SK-N-SH (cell line): ENCODE results near the gene FEV. TPM values are rescaled to one million over a fixed set of nuclear protein-coding genes. Genes with fewer than 3 reads are reported as not detected.

Source experiments
- CTCF ChIA-PET: fragments of 300-600, 350-600 bp; formaldehyde crosslinking; extraction: SDS; loops from one replicate; lab custom pipeline; 2021; lab: Yijun Ruan, JAX
- POLR2A ChIA-PET: fragments of 350-600 bp; sonication (Branson Sonifier 250); formaldehyde crosslinking; extraction: SDS; loops from one replicate; lab custom pipeline; 2020; ENCODE audit warnings: antibody characterized with exemption, inconsistent platforms; lab: Yijun Ruan, JAX
- DNase-seq: peaks from one replicate; pipeline ENCODE4 v3.0.0; 2012
- H2AFZ ChIP-seq: fragments of 200-600 bp; sonication (generic); 2 replicates; pipeline ENCODE4 v1.8.1; 2016; ENCODE audit warnings: antibody characterized with exemption, mild to moderate bottlenecking, low read depth
- H3F3A ChIP-seq: fragments of 200-600 bp; sonication (generic); replicated peaks from 2 replicates; pipeline ENCODE3; 2016; ENCODE audit warnings: antibody characterized with exemption, mild to moderate bottlenecking; ENCODE audit not compliant: insufficient read depth
- H3K27ac ChIP-seq, 2 experiments: fragments of 200-500 bp in 1 of 2; fragments of 200-600 bp in 1 of 2; sonication (Bioruptor generic) in 1 of 2; sonication (generic), shearing (Covaris generic) in 1 of 2; 2 replicates each; pipeline versions ENCODE4 v1.5.1 to v1.6.1; 2014 to 2016; ENCODE audit warnings: low read depth in 2 of 2, inconsistent platforms in 1 of 2, low read length in 1 of 2, mild to moderate bottlenecking in 1 of 2, mixed read lengths in 1 of 2
- H3K27me3 ChIP-seq: fragments of 200-600 bp; sonication (generic), shearing (Covaris generic); 2 replicates; pipeline ENCODE4 v1.6.1; 2016; ENCODE audit warnings: mixed run types; ENCODE audit not compliant: insufficient read depth
- H3K36me3 ChIP-seq, 2 experiments: fragments of 200-500 bp in 1 of 2; fragments of 200-600 bp in 1 of 2; sonication (Bioruptor generic) in 1 of 2; sonication (generic) in 1 of 2; replicated peaks in 1 of 2; 2 replicates each; pipeline versions ENCODE3 to v1.5.1; 2014 to 2016; ENCODE audit warnings: low read length in 1 of 2, mild to moderate bottlenecking in 1 of 2; ENCODE audit not compliant: insufficient read depth in 2 of 2, control insufficient read depth in 1 of 2
- H3K4me1 ChIP-seq, 2 experiments: fragments of 200-500 bp in 1 of 2; fragments of 200-600 bp in 1 of 2; sonication (Bioruptor generic) in 1 of 2; sonication (generic), shearing (Covaris generic) in 1 of 2; 2 replicates each; pipeline versions ENCODE4 v1.5.1 to v1.6.1; 2014 to 2016; ENCODE audit warnings: low read depth in 1 of 2, low read length in 1 of 2, mixed run types in 1 of 2; ENCODE audit not compliant: insufficient read depth in 2 of 2, control insufficient read depth in 1 of 2
- H3K4me2 ChIP-seq: fragments of 200-600 bp; sonication (generic), shearing (Covaris generic); 2 replicates; pipeline ENCODE4 v1.6.1; 2017; ENCODE audit warnings: mixed run types
- H3K4me3 ChIP-seq, 2 experiments: fragments of 200-500 bp in 1 of 2; fragments of 200-600 bp in 1 of 2; sonication (Bioruptor generic) in 1 of 2; sonication (generic), shearing (Covaris generic) in 1 of 2; 2 replicates each; pipeline versions ENCODE4 v1.5.1 to v1.8.1; 2014 to 2016; ENCODE audit warnings: low read depth in 2 of 2, inconsistent platforms in 1 of 2, low read length in 1 of 2, mild to moderate bottlenecking in 1 of 2, mixed read lengths in 1 of 2, moderate library complexity in 1 of 2
- H3K79me2 ChIP-seq: fragments of 200-600 bp; sonication (generic); 2 replicates; pipeline ENCODE4 v1.8.1; 2017; ENCODE audit warnings: mild to moderate bottlenecking; ENCODE audit not compliant: insufficient read depth
- H3K9ac ChIP-seq: fragments of 200-600 bp; sonication (generic); 2 replicates; pipeline ENCODE4 v1.6.1; 2017; ENCODE audit warnings: mixed run types
- H3K9me2 ChIP-seq: fragments of 200-600 bp; sonication (generic); 2 replicates; pipeline ENCODE4 v1.6.1; 2017; ENCODE audit warnings: mixed run types
- H3K9me3 ChIP-seq: fragments of 200-600 bp; sonication (generic); 2 replicates; pipeline ENCODE4 v1.6.1; 2017; ENCODE audit warnings: mixed run types, mild to moderate bottlenecking, moderate library complexity
- H4K20me1 ChIP-seq: fragments of 200-600 bp; sonication (generic); 2 replicates; pipeline ENCODE4 v1.6.1; 2017; ENCODE audit warnings: mild to moderate bottlenecking, mixed run types; ENCODE audit not compliant: insufficient read depth
- EP300 ChIP-seq, 2 experiments: IDR thresholded peaks; 2 replicates each; pipeline versions ENCODE4 v1.4.0 to v1.6.1; 2012; ENCODE audit warnings: borderline replicate concordance in 1 of 2, low read depth in 1 of 2, low read length in 1 of 2
- EZH2phosphoT487 ChIP-seq: fragments of 200-600 bp; sonication (generic); IDR thresholded peaks from 2 replicates; pipeline ENCODE4 v1.6.1; 2017; ENCODE audit warnings: low read depth, mixed run types, mild to moderate bottlenecking, antibody characterized with exemption, moderate library complexity, borderline replicate concordance
- FOXJ3 ChIP-seq: sonication (generic); formaldehyde crosslinking; IDR thresholded peaks from 2 replicates; pipeline ENCODE4 v1.5.1; 2020; ENCODE audit warnings: mild to moderate bottlenecking, missing genetic modification reagents
- JUND ChIP-seq: IDR thresholded peaks from 2 replicates; pipeline ENCODE4 v1.4.0; 2012
- MEF2A ChIP-seq: IDR thresholded peaks from 2 replicates; pipeline ENCODE4 v1.4.0; 2012; ENCODE audit warnings: low read depth, borderline replicate concordance
- POLR2AphosphoS5 ChIP-seq: IDR thresholded peaks from 2 replicates; pipeline ENCODE4 v1.6.1; 2012; ENCODE audit warnings: low read depth, low read length
- TEAD4 ChIP-seq: IDR thresholded peaks from 2 replicates; pipeline ENCODE4 v1.4.0; 2012; ENCODE audit warnings: mild to moderate bottlenecking, borderline replicate concordance; ENCODE audit not compliant: insufficient read depth
- USF1 ChIP-seq: IDR thresholded peaks from 2 replicates; pipeline ENCODE4 v1.4.0; 2012; ENCODE audit warnings: low read depth, borderline replicate concordance
- ZBTB33 ChIP-seq: IDR thresholded peaks from 2 replicates; pipeline ENCODE4 v1.4.0; 2012; ENCODE audit warnings: low read depth, borderline replicate concordance
- WGBS: methylation state at CpG from one replicate; pipeline ENCODE4 v1.1.6; 2017; ENCODE audit warnings: low lambda C conversion rate; 5-methylcytosine and 5-hydroxymethylcytosine counted together
- polyA plus RNA-seq, 3 experiments: library from polyadenylated mRNA; depleted of rRNA; stranded (reverse); fragments of >200 nt; gene quantifications; 2 replicates each; pipeline ENCODE4 v1.2.3, GENCODE V29; 2012
- TF ChIP-seq, protein P1 (sequence below): IDR thresholded peaks from 2 replicates; pipeline ENCODE4; 2012
- TF ChIP-seq, protein P2 (sequence below): IDR thresholded peaks from 2 replicates; pipeline ENCODE4 v1.4.0; 2012; ENCODE audit warnings: low read depth
- TF ChIP-seq, protein P3 (sequence below): fragments of 150-350 bp; IDR thresholded peaks from 2 replicates; pipeline ENCODE4 v1.6.1; 2016; ENCODE audit warnings: mild to moderate bottlenecking, low read depth, low read length
- TF ChIP-seq, protein P4 (sequence below): fragments of 150-350 bp; IDR thresholded peaks from 2 replicates; pipeline ENCODE4 v1.6.1; 2017; ENCODE audit warnings: antibody characterized with exemption, low read length, low read depth, borderline replicate concordance
- TF ChIP-seq, protein P5 (sequence below): IDR thresholded peaks from 2 replicates; pipeline ENCODE4 v1.6.1; 2012; ENCODE audit warnings: mild to moderate bottlenecking, low read depth, low read length, moderate library complexity

FEV gene
- polyA plus RNA-seq, 1 of the 3 experiments (the other 2 are of a cell fraction), result 0.53 TPM

DNA sequence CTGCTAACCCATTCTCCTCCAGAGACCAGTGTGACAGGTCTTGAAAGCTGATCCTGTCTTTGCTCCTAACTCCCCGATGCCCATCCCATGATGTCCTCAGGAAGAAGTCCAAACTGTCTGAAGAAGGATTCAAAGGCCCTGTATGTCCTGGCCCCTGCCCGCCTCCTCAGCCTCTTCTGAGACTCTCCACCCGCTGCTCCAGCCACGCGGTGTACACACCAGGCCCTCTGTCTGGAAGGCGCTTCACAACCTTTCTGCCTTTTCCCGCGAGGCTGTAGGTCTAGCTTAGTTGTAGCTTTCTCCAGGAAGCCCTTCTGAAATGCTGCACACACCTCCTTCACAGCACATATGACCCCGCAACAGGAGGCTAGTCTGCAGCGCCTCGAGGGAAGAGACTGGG lies 31.7 kb upstream of the FEV start:
- DNase-seq, result no peak
- Histone ChIP-seq H3K27me3 (peaks cover 28% of the 10 kb centered on the region), H3K79me2 (no peaks in the 10 kb centered on the region), H3K36me3 (no peaks in the 10 kb centered on the region), H3K9me2 (no peaks in the 10 kb centered on the region), H3K27ac (no peak overlapping the region), H3K9me3 (no peaks in the 10 kb centered on the region), H3K4me3 (no peak overlapping the region), H3K9ac (no peak overlapping the region), H4K20me1 (no peaks in the 10 kb centered on the region), H3K4me1 (peaks cover 0 to 46% of the 10 kb centered on the region in 2 experiments; a peak in 1 of 4 replicates)
- ChIA-PET CTCF (interaction anchor here (1.2 to 20.3 kb wide), 7 partner anchors 11 to 143 kb away, joined by 3 to 258 read pairs (median 15); partner anchors contain the start of gene NHEJ1), POLR2A (no interaction called here)
- WGBS, result 78% methylated on average over 11 of the region's 11 CpGs
- TF ChIP-seq, protein P1, sequence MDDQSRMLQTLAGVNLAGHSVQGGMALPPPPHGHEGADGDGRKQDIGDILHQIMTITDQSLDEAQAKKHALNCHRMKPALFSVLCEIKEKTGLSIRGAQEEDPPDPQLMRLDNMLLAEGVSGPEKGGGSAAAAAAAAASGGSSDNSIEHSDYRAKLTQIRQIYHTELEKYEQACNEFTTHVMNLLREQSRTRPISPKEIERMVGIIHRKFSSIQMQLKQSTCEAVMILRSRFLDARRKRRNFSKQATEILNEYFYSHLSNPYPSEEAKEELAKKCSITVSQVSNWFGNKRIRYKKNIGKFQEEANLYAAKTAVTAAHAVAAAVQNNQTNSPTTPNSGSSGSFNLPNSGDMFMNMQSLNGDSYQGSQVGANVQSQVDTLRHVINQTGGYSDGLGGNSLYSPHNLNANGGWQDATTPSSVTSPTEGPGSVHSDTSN, result no peak
- TF ChIP-seq MEF2A, result no peak
- TF ChIP-seq USF1, result no peak
- no peak for TF ChIP-seq TEAD4
- no peak for TF ChIP-seq EP300 (IDR thresholded peaks at IDR 0.05; ENCODE audit: borderline replicate concordance in 1 of 2, low read depth in 1 of 2, low read length in 1 of 2)
- TF ChIP-seq JUND, result no peak
- no peak for TF ChIP-seq FOXJ3 (CRISPR knock-in tag)
- no peak for TF ChIP-seq ZBTB33
- TF ChIP-seq, all 33 proteins: peak for 0
- Histone ChIP-seq H2AFZ (no peak overlapping the region), H3K4me2 (no peak overlapping the region), H3F3A (no peaks in the 10 kb centered on the region)

GRCh38 chr2:219010873-219011272 lies 25.9 kb upstream of the FEV start:
- H3K9me3 ChIP-seq, result no peaks in the 10 kb centered on the region
- H3K36me3 ChIP-seq, result no peaks in the 10 kb centered on the region
- H3K4me3 ChIP-seq, result no peak overlapping the region
- no peak for DNase-seq
- H3K9me2 ChIP-seq, result no peaks in the 10 kb centered on the region
- 56% methylated on average over 5 of the region's 5 CpGs for WGBS
- H3K79me2 ChIP-seq, result no peaks in the 10 kb centered on the region
- no peak overlapping the region for H3K27ac ChIP-seq
- H3F3A ChIP-seq, result no peaks in the 10 kb centered on the region
- H3K27me3 ChIP-seq, result no peaks in the 10 kb centered on the region
- H3K4me1 ChIP-seq, result no peaks in the 10 kb centered on the region
- H2AFZ ChIP-seq, result no peak overlapping the region
- ChIA-PET POLR2A (interaction anchor here (0.8 kb wide), 1 partner anchor 9 kb away, joined by 3 read pairs; no protein-coding TSS in a partner anchor), CTCF (interaction anchor here (0.9 to 20.3 kb wide), 10 partner anchors 10 to 143 kb away, joined by 3 to 258 read pairs (median 6); no protein-coding TSS in a partner anchor)
- no peaks in the 10 kb centered on the region for H4K20me1 ChIP-seq
- H3K4me2 ChIP-seq, result no peak overlapping the region
- no peak overlapping the region for H3K9ac ChIP-seq
- TF ChIP-seq, protein P2, sequence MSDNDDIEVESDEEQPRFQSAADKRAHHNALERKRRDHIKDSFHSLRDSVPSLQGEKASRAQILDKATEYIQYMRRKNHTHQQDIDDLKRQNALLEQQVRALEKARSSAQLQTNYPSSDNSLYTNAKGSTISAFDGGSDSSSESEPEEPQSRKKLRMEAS, result no peak
- TF ChIP-seq, protein P3, sequence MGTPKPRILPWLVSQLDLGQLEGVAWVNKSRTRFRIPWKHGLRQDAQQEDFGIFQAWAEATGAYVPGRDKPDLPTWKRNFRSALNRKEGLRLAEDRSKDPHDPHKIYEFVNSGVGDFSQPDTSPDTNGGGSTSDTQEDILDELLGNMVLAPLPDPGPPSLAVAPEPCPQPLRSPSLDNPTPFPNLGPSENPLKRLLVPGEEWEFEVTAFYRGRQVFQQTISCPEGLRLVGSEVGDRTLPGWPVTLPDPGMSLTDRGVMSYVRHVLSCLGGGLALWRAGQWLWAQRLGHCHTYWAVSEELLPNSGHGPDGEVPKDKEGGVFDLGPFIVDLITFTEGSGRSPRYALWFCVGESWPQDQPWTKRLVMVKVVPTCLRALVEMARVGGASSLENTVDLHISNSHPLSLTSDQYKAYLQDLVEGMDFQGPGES, result no peak
- TF ChIP-seq JUND (no peak), POLR2AphosphoS5 (no peak), EZH2phosphoT487 (no peak), MEF2A (no peak), EP300 (IDR thresholded peaks at IDR 0.05; ENCODE audit: borderline replicate concordance in 1 of 2, low read depth in 1 of 2, low read length in 1 of 2) (no peak)
- TF ChIP-seq, protein P4, sequence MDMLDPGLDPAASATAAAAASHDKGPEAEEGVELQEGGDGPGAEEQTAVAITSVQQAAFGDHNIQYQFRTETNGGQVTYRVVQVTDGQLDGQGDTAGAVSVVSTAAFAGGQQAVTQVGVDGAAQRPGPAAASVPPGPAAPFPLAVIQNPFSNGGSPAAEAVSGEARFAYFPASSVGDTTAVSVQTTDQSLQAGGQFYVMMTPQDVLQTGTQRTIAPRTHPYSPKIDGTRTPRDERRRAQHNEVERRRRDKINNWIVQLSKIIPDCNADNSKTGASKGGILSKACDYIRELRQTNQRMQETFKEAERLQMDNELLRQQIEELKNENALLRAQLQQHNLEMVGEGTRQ, result no peak
- TF ChIP-seq, protein P5, sequence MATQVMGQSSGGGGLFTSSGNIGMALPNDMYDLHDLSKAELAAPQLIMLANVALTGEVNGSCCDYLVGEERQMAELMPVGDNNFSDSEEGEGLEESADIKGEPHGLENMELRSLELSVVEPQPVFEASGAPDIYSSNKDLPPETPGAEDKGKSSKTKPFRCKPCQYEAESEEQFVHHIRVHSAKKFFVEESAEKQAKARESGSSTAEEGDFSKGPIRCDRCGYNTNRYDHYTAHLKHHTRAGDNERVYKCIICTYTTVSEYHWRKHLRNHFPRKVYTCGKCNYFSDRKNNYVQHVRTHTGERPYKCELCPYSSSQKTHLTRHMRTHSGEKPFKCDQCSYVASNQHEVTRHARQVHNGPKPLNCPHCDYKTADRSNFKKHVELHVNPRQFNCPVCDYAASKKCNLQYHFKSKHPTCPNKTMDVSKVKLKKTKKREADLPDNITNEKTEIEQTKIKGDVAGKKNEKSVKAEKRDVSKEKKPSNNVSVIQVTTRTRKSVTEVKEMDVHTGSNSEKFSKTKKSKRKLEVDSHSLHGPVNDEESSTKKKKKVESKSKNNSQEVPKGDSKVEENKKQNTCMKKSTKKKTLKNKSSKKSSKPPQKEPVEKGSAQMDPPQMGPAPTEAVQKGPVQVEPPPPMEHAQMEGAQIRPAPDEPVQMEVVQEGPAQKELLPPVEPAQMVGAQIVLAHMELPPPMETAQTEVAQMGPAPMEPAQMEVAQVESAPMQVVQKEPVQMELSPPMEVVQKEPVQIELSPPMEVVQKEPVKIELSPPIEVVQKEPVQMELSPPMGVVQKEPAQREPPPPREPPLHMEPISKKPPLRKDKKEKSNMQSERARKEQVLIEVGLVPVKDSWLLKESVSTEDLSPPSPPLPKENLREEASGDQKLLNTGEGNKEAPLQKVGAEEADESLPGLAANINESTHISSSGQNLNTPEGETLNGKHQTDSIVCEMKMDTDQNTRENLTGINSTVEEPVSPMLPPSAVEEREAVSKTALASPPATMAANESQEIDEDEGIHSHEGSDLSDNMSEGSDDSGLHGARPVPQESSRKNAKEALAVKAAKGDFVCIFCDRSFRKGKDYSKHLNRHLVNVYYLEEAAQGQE, result no peak
